Measurements from ENCODE around the gene F7.

- no peak for TF ChIP-seq CTCF (IDR thresholded peaks at IDR 0.05)
- no peak for TF ChIP-seq RAD21 (conservative IDR thresholded peaks at IDR 0.05 in 1 of 2, IDR thresholded peaks at IDR 0.05 in 1 of 2)
- TF ChIP-seq POLR2A (IDR thresholded peaks at IDR 0.05; ENCODE audit: low read length) = no peak
- no peak for TF ChIP-seq ESRRA (IDR thresholded peaks at IDR 0.05; ENCODE audit: borderline replicate concordance, low read length)
- TF ChIP-seq POLR2AphosphoS2 (conservative IDR thresholded peaks at IDR 0.05; ENCODE audit: low read length) = no peak
- no peak for TF ChIP-seq MYC (IDR thresholded peaks at IDR 0.05; ENCODE audit: borderline replicate concordance, low read length)
Observed at GRCh38 chr13:113110048-113110851, 4.7 kb downstream of the F7 start.

All from A549 (cell line).